Superior temporal gyrus (tissue), 1 donor: ENCODE data around the gene IFITM5.
"Not testable (repeated sequence)": the region's sequence is repeated elsewhere in the genome, so short reads cannot be mapped to it uniquely, and the experiment has no call there.

ENCODE experiments used
- DNase-seq: peaks from one replicate; pipeline ENCODE4 v3.0.0-alpha.2; 2016; ENCODE audit errors: extremely low spot score

Gene IFITM5

DNA sequence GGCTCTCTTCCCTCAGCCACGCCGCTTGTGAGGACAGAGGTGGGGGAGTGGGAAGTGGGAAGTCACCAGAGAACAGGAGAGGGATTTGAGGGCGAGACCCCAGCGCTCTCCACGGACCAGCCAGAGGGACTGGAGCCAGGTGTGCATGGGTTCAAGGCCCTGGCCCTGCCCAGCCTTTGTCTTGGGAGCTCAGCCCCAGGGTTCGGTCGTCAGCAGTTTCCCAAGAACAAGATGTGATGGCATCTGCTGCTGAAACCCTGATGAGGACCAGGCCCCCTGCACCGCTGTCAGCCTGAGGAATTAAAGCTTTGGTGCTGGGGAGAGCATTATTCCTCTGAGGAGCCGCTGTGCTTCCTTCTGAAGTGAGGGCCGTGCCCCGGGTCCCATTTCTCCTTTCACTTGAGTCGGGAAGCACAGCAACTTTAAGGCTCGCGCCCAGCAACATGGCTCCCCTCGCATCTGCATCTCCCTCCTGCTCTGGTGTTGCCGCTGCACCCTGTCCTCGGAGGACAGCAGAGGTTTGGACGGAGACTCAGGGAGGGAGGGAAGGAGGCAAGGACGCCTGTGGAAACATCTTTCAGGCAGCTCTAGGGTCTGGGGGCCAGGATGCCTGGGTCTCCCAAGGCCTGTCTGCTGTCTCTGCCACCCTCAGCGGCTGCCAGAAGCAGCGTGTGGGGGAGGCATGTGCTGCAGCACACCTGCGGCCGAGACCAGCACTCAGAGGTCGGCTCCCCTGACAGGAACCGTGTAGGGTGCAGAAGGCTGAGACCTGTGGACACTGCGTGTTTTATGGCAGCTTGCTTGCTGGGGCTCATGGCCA is 3.8 kb downstream of the IFITM5 start:
- DNase-seq = no peak

DNA sequence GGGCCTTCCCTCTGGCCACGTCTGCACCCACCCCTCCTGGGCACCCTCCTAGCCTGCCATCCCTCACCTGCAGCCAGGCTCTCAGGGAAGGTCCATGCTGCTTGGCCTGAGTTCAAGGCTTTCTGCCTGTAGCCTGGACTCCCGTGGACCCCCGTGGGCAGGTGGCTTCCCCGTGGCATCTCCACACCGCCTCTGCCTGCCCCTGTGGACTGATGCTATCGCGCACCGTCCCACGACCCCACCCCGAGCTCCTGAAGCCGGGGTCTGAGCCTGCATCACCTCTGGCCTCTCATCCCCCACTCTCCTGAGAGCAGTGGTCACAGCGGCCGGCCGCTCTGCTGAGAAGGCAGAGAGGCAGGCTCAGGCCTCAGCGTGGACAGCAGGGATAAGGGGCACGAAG is 4.5 kb downstream of the IFITM5 start:
- no peak for DNase-seq

DNA sequence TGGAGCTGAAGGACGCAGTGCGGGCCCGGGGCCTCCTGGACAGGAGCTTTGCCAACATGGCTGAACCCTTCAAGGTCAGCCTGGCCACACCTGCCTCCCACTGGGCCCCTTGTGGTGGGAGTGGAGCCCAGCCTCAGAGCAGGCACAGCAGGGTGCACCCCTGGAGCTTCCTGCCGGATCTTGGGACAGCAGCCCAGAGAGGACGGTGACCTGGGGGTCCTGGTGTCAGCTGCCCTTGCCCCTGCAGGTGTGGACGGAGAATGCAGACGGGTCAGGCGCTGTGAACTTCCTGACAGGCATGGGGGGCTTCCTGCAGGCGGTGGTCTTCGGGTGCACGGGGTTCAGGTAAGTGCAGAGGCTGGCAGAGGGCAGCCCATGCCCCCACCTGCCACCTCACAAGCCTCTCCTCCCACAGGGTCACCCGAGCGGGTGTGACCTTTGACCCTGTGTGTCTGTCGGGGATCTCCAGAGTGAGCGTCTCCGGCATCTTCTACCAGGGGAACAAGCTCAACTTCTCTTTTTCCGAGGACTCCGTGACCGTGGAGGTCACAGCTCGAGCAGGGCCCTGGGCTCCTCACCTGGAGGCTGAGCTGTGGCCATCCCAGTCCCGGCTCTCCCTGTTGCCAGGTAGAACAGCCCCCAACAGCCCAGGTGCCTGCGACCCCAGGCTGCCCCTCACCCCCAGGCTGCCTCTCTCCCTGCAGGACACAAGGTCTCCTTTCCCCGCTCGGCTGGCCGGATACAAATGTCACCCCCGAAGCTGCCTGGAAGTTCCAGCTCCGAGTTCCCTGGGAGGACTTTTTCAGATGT is 5.3 kb downstream of the IFITM5 start:
- DNase-seq = no peak

DNA sequence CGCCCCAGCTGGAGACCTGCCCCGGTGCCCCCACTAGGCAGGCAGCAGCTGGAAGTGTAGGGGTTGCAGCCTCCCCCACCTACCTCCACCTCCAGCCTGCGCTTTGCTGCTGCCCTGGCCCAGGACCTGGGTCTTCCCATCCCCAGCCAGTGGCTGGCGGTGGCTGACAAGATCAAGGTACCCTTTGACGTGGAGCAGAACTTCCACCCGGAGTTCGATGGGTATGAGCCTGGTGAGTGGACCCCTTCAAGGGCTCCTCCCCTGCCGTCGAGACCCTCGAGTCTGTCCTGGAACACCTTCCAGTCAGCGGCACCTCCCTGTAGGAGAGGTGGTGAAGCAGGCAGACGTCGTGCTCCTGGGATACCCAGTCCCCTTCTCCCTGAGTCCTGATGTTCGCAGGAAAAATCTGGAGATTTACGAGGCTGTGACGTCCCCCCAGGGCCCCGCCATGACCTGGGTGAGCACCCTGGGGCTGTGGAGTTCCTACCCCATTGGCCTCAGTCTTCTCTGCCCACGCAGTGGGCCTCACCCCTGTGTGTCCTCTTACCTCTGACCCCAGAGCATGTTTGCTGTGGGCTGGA is 6.0 kb downstream of the IFITM5 start:
- DNase-seq = no peak

DNA sequence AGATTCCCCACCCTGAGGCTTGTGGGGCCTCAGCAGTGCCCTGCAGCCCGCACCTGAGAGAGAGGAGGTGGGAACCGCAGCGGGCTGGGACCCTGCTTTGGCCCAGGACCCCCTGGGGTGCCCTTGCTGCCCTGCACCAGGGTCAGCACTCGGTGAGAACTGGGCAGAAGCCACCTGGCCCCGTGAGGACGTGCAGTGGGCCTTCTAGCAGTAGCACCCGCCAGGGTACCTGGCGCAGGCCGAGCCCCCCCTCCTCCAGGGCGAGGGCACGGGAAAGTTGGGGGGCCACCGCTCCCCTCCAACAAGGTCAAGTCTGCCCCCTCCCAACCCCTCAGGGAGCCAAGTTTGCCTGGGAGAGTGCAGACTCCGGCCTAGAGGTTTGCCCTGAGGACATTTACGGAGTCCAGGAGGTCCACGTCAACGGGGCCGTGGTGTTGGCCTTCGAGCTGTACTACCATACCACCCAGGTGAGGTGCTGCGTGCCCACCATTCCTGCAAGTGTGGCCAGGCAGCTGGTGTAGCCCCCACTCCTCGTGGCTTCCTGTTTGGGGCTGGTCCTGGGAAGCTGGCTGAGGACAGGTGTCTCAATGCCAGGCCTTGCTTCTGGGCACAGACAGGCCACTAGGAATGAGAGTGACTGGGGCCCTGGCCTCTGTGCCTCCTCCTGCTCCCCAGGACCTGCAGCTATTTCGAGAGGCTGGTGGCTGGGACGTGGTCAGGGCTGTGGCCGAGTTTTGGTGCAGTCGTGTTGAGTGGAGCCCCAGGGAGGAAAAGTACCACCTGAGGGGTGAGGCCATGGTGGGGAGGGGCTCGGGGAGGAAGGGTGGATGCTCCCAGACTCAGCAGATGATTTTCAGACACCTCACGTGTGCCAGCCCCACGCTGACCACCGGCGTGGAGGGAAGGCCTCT is 6.9 kb downstream of the IFITM5 start:
- no peak for DNase-seq

DNA sequence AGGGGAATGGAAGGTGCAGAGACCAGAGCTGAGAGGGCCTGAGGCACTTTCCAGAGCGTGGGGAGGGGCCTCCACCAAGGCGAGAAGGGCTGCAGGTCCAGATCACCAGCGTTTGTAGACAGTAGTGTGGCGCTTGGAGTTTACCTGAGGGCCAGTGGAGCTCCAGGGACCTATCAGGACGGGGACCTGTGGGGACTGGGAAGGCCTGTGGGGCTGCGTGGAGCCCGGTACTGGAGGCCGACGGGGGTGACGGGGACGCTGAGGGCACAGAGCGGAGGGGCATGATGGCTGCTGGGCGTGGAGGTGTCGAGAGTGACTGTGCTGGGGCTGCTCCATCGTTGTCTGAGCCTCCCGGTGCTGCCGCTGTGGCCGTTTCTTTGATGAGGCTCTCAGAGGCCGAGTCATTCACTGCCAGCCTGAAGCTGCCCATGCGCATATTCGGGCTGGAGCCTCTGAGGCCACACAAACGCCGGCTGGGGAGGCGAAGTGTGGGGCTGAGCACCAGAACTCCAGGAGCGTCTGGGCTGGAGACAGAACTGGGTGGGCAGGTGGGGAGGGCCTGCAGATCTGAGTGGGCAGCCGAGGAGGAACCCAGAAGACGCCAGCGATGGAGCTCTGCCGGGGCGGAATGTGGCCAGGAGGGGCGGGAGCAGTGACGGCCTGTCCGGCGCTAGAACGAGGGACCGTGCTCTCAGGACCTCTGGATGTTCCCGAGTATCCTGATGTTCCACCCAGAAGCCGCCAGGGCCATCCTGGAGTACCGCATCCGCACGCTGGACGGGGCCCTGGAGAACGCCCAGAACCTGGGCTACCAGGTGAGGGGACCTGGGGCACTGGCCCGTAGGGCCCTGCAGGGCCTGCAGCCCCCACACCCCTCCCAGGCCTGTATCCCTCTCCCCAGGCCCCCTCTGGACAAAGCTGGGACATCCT is 7.8 kb downstream of the IFITM5 start:
- DNase-seq = no peak

DNA sequence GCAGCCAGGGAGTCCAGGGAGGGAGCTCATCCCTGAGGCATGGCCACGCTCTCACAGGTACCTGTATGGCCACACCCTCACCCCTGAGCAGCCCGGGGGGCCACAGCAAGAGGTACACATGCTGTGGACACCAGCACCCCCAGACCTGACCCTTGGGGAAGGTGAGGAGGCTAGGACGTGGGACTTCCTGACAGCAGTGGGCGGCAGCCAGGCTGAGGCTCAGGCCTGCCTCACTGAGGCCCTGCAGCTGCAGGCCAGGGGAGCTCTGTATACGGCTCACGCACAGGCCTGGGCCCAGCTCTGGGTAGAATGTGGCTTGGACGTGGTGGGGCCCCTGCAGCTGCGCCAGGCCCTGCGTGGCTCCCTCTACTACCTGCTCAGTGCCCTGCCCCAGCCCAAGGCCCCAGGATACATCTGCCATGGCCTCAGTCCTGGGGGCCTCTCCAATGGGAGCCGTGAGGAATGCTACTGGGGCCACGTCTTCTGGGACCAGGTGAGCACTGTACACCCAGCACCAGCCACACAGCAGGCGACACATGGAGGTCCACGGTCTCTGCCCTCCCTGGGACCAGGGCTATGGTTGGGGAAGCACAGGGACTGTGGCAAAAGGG is 8.6 kb downstream of the IFITM5 start:
- no peak for DNase-seq

DNA sequence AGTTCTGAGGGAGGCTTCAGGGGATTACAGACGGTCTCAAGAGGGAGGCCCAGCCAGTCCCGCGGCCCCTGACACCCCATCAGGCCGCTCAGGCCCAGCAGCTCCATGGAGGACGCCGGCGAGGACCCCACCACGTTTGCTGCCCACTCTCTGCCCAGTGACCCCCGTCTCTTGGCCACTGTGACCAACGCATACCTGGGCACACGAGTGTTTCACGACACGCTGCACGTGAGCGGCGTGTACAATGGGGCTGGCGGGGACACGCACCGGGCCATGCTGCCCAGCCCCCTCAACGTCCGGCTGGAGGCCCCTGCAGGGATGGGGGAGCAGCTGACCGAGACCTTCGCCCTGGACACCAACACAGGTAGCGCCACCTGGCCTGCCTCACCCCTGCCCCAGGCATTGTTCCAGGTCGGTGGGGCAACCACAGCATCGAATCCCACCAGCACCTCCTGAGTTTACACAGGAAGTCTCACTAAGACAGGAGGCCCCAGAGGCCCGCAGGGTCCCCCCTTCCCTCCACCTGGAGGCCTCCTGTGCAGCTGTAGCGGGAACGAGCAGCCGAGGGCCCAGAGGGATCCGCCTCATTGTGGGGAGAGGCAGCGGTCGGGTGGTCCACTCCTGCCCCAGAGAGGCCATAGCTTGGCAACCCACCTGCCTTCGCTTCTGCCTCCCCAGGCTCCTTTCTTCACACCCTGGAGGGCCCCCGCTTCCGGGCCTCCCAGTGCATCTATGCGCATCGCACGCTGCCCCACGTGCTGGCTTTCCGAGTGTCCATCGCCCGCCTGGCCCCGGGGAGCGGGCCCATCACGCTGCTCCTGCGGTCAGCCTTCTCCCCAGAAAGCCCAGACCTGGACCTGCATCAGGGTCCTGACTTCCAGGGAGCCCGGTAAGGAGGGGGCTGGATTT is 9.4 kb downstream of the IFITM5 start:
- no peak for DNase-seq

DNA sequence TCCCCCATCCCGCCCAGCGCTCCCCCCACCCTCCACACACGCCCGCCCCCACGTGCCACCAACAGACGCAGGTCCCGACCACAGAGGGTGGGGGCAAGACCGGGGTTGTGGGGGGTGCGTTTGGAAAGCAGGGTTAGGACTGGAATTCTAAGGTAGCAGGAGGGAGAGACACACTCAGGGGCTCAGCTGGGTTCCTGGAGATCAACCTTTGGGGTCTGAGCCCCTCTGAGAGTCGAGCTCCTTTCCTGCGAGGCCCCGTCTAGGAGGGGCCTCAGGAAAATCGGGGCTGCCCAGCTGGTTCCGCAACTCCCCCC is 10.0 kb downstream of the IFITM5 start:
- DNase-seq = no peak

DNA sequence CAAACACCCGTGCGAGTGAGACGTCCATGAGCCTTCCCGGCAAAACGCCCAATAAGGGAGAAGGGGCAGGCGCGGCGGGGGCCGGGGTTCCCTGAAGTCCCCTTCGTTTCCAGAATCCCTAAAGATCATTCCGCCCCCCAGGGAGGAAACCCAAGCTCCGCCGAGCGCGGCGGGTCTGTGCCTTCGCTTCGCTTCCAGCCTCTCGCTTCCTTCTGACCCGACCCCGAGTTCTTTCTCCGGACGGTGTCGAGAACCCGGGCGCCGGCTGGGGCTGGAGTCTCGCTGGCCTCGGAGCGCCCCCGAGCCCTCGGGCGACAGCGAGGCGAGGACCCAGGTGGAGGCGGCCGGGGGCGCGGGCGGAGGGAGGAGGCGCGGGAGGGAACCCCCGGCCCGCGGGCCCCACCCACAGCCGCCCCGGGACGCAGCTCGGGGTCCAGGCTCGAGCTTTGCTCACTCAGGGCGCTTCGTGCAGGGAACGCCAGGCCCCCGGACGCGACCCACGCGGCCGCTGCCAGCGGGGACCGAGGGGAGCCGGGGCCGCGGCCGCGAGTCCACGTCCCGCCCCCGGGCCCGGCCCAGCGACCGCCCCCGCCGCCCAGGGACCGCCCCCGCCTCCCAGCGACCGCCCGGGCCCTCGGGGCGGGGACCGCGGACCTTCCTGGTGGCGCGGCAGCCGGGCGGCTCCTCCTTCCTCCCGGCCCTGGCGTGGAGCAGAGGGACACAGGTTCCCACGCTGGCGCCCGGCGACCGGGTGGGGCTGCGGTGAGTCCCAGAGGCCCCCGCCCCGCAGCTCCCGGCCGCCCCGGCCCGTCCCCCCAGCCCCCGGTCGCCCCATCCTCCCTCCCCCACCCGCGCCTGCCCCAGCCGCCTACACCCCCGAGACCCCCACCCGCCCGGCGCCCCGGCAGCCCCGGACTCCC is 10.6 kb downstream of the IFITM5 start, which contains the start of gene PGGHG:
Gene PGGHG (plus strand): TSS at position 649 of the 920 bp plus-strand sequence. CDS start 691 bp downstream, outside the sequence.
- no peak for DNase-seq

DNA sequence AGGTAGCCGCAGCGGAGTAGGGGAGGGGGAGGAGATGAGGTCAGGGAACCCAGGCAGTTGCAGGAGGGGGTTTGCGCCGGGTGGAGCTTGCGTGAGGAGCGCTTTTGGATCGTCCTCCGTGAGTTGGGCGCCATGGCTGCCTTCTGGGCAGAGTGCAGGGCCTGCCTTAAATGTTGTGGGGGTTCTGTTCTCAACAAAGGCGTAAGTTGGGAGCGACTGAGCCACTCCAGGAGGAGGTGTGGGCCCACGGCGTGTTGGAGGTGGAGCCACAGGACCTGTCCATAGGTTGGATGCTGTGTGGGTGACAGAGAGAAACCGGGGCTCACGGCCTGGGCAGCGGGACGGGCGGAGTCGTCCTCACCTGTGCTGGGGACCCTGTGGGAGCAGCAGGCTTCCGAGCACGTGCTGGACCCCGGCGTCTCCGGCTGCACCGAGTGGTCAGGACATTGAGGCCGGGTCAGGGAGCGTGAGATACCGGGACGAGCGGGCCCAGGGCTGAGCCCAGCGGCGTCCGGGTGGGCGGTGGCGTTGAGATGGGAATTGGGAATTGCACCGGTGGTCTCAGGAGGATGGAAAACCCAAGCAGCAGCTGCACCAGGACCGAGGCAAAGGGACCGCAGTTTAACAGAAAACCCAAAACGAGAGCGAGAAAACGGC is 11.4 kb downstream of the IFITM5 start:
- DNase-seq = no peak

DNA sequence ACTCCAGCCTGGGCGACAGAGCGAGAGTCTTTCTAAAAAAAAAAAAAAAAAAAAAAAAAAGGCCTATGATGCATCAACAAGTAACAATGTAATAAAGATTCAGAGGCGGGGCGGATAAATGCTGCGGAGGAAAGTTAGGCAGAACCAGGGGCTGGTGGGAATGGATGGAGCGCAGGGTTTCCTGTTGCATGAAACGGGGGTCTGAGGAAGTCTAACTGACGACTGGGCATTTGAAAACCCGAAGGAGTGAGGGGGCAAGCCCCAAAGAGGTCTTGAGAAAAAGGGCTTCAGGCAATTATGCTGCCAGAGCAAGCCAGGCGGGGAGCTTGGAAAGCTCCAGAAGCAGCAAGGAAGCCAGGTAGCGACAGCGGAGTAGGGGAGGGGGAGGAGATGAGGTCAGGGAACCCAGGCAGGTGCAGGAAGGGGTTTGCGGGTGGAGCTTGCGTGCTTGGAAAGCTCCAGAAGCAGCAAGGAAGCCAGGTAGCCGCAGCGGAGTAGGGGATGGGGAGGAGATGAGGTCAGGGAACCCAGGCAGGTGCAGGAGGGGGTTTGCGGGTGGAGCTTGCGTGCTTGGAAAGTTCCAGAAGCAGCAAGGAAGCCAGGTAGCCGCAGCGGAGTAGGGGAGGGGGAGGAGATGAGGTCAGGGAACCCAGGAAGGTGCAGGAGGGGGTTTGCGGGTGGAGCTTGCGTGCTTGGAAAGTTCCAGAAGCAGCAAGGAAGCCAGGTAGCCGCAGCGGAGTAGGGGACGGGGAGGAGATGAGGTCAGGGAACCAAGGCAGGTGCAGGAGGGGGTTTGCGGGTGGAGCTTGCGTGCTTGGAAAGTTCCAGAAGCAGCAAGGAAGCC is 12.1 kb downstream of the IFITM5 start:
- DNase-seq = not testable (repeated sequence)

DNA sequence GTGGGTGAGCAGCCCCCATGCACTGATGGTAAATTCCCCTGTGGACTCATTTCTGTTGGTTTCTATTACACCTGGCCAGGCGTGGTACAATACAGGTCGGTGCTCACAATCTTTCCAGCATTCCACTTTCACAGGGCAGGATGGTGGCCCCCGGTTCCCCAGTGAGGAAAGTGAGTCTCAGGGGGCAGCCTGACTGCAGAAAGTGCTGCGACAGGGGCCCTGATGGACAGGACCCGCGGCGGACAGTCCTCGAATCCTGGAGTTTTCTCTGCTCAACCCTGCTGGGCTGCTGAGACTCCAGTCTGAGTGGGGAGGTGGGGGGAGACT is 13.5 kb downstream of the IFITM5 start:
- no peak for DNase-seq

DNA sequence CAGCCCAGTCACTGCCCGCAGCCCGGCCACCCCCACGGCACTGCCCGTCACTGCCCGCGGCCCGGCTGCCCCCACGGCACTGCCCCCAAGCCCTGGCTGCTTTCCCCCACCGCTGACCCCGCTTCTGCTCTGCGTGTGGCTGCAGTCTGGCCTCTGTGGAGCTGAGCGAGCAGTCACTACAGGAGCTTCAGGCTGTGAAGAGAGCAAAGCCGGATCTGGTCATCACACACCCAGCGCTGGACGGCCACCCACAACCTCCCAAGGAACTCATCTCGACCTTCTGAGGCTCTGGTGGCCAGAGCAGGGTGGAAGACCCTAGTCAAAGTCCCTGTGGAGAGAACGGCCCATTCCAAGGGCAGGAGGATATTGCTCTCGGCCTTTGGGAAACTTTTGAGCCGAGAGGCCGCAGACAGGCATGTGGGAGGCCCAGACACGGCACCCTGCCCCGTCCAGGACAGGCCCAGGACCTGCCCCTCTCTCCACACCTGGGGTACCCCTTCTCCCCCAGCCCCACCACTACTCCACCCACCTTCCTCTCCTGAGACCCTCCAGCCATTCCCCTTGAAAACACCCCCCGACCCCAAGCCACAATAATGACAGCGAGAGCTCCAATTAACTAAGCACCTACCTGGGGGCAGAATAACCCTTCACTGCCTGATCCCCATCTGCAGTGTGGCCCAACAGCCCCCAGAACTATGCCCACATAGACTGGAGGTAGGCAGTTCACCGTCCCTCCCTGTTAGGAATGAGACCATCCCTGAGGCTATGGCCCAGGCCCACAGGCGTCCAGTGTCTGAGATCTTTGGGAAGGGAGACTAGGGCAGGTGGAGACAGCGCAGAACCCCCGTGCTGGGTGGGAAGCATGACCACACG is 14.1 kb downstream of the IFITM5 start:
- no peak for DNase-seq

DNA sequence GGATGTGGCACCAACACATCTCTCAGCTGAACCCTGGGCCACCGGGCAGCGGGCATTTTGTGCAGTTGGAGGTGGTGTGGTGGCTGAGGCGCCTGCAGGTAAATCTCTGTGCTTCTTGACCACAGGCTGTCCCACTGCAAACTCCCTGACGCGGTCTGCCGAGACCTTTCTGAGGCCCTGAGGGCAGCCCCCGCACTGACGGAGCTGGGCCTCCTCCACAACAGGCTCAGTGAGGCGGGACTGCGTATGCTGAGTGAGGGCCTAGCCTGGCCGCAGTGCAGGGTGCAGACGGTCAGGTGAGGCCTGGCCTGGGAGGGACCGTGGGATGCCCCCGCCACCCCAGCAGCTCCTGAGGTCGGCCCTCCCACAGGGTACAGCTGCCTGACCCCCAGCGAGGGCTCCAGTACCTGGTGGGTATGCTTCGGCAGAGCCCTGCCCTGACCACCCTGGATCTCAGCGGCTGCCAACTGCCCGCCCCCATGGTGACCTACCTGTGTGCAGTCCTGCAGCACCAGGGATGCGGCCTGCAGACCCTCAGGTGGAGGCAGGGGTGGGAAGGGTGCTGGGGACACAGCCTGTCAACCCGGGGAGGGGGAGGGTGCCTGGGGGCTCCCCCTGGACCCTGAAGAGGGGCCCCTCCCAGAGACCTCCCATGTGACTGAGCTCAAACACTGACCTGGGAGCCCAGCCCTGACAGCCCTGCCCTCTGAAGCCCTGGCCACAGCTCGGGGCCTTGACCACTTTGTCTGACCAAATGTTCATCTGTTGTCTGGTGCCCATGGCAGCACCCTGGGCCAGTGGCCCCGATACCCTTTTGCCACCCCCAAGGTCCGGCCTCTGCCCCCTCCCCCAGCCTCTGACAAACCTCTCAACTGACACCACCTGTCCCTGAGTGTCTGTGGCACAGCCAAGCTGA is 15.0 kb downstream of the IFITM5 start:
- DNase-seq = no peak
